Measurements from ENCODE around the gene LDB2. TPM values are rescaled to one million over a fixed set of nuclear protein-coding genes. Genes with fewer than 3 reads are reported as not detected.

Gene LDB2
- total RNA-seq, 2 donors from 2014 or later, result 11.4 to 14.5 TPM

DNA sequence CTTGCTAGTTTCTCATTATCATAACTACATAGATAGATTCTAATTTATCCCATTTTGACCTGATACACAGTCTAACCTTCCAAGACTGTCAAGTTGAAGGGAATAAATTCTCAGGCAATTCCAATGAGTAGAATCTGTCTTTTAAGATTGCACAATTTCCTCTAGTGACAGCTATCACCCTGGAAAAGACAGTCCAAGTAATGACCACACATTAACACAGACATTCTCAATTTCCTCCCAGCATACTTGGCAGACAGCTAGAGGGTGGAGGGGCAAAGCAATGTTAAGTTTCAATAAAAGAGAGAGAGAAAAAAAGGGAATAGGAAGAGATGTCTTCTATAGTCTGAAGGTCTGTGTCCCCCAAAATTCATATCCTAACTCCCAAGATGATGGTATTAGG lies 234.7 kb downstream of the LDB2 start:
- H3K36me3 ChIP-seq (ENCODE audit: control insufficient read depth, insufficient read depth, low read length), result no peaks in the 10 kb centered on the region
- no peak overlapping the region for H3K27ac Mint-ChIP-seq
- no peak for DNase-seq
- no peak overlapping the region for H3K9ac ChIP-seq (ENCODE audit: extremely low read depth, low read length, poor library complexity, severe bottlenecking)
- peaks cover 12% of the 10 kb centered on the region for H3K9me3 Mint-ChIP-seq
- H3K27me3 Mint-ChIP-seq (ENCODE audit: insufficient read depth), result no peaks in the 10 kb centered on the region
- H3K4me1 ChIP-seq (ENCODE audit: control insufficient read depth, insufficient read depth, low read length), result no peaks in the 10 kb centered on the region
- H3K4me3 Mint-ChIP-seq, result no peak overlapping the region
- H3K4me3 ChIP-seq (ENCODE audit: low read length), result no peak overlapping the region
- H3K27me3 ChIP-seq (ENCODE audit: control insufficient read depth, insufficient read depth, low read length, poor library complexity, severe bottlenecking), result no peaks in the 10 kb centered on the region
- peaks cover 5% of the 10 kb centered on the region for H3K36me3 Mint-ChIP-seq (ENCODE audit: low read depth)
- TF ChIP-seq, protein P1, sequence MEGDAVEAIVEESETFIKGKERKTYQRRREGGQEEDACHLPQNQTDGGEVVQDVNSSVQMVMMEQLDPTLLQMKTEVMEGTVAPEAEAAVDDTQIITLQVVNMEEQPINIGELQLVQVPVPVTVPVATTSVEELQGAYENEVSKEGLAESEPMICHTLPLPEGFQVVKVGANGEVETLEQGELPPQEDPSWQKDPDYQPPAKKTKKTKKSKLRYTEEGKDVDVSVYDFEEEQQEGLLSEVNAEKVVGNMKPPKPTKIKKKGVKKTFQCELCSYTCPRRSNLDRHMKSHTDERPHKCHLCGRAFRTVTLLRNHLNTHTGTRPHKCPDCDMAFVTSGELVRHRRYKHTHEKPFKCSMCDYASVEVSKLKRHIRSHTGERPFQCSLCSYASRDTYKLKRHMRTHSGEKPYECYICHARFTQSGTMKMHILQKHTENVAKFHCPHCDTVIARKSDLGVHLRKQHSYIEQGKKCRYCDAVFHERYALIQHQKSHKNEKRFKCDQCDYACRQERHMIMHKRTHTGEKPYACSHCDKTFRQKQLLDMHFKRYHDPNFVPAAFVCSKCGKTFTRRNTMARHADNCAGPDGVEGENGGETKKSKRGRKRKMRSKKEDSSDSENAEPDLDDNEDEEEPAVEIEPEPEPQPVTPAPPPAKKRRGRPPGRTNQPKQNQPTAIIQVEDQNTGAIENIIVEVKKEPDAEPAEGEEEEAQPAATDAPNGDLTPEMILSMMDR (conservative IDR thresholded peaks at IDR 0.05), result no peak
- H3K27ac ChIP-seq (ENCODE audit: low read depth, low read length), result no peak overlapping the region
- H3K4me1 Mint-ChIP-seq, result peaks cover 4% of the 10 kb centered on the region
- no peaks in the 10 kb centered on the region for H3K9me3 ChIP-seq (ENCODE audit: control insufficient read depth, low read length)

GRCh38 chr4:16663307-16663706 lies 235.1 kb downstream of the LDB2 start:
- 87 to 100% methylated on average over 2 to 4 of the region's 4 CpGs for WGBS, 2 experiments (ENCODE audit: insufficient coverage in 1 of 2, insufficient read length in 1 of 2)
- Histone ChIP-seq H3K4me3 (ENCODE audit: low read length) (no peak overlapping the region), H3K9ac (ENCODE audit: extremely low read depth, low read length, poor library complexity, severe bottlenecking) (no peak overlapping the region), H3K36me3 (ENCODE audit: control insufficient read depth, insufficient read depth, low read length) (no peaks in the 10 kb centered on the region), H3K27ac (ENCODE audit: low read depth, low read length) (no peak overlapping the region), H3K4me1 (ENCODE audit: control insufficient read depth, insufficient read depth, low read length) (no peaks in the 10 kb centered on the region), H3K27me3 (ENCODE audit: control insufficient read depth, insufficient read depth, low read length, poor library complexity, severe bottlenecking) (no peaks in the 10 kb centered on the region), H3K9me3 (ENCODE audit: control insufficient read depth, low read length) (no peaks in the 10 kb centered on the region)
- H3K4me3 Mint-ChIP-seq, result no peak overlapping the region
- no peak for DNase-seq
- peaks cover 5% of the 10 kb centered on the region for H3K36me3 Mint-ChIP-seq (ENCODE audit: low read depth)
- H3K9me3 Mint-ChIP-seq, result peaks cover 12% of the 10 kb centered on the region
- no peak overlapping the region for H3K27ac Mint-ChIP-seq
- no peaks in the 10 kb centered on the region for H3K27me3 Mint-ChIP-seq (ENCODE audit: insufficient read depth)
- peaks cover 4% of the 10 kb centered on the region for H3K4me1 Mint-ChIP-seq
- TF ChIP-seq, protein P1 (conservative IDR thresholded peaks at IDR 0.05), result no peak

DNA sequence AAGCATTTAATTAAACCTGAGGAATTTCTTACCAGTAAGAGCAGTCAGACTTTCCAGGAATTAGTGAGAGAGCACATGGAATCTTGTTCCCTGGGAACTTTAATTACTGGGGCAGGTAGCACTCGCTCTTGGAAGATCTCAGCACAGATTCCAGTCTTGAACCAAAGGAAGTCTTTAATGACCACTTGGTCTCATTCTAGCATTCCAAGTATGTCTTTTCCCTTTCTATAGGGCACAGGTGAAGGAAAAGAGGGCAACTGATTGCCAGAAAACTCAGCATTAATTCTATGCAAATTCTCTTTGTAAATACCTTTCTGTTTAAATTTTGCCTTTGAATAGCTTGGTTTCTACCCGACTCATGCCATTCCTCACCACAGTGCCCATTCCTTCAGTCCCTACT lies 236.6 kb downstream of the LDB2 start:
- H3K4me1 ChIP-seq (ENCODE audit: control insufficient read depth, insufficient read depth, low read length), result no peaks in the 10 kb centered on the region
- no peak for DNase-seq
- no peak overlapping the region for H3K9ac ChIP-seq (ENCODE audit: extremely low read depth, low read length, poor library complexity, severe bottlenecking)
- TF ChIP-seq, protein P1 (conservative IDR thresholded peaks at IDR 0.05), result no peak
- no peak overlapping the region for H3K4me3 ChIP-seq (ENCODE audit: low read length)
- no peaks in the 10 kb centered on the region for H3K9me3 ChIP-seq (ENCODE audit: control insufficient read depth, low read length)
- Mint-ChIP-seq H3K36me3 (ENCODE audit: low read depth) (peaks cover 5% of the 10 kb centered on the region), H3K27ac (no peak overlapping the region), H3K4me3 (no peak overlapping the region), H3K27me3 (ENCODE audit: insufficient read depth) (no peaks in the 10 kb centered on the region), H3K4me1 (peaks cover 4% of the 10 kb centered on the region), H3K9me3 (peaks cover 12% of the 10 kb centered on the region)
- WGBS, 2 experiments (ENCODE audit: insufficient coverage in 1 of 2, insufficient read length in 1 of 2), result 75 to 86% methylated on average over 2 of the region's 2 CpGs
- H3K27me3 ChIP-seq (ENCODE audit: control insufficient read depth, insufficient read depth, low read length, poor library complexity, severe bottlenecking), result no peaks in the 10 kb centered on the region
- no peaks in the 10 kb centered on the region for H3K36me3 ChIP-seq (ENCODE audit: control insufficient read depth, insufficient read depth, low read length)
- H3K27ac ChIP-seq (ENCODE audit: low read depth, low read length), result no peak overlapping the region
